Glutamatergic neuron (in vitro differentiated cells): Measurements from ENCODE around the gene ABCA3. TPM values are rescaled to one million over a fixed set of nuclear protein-coding genes. Genes with fewer than 3 reads are reported as not detected.

Source experiments
- DNase-seq: peaks from one replicate; pipeline ENCODE4 v3.0.0; 2022
- H3K27ac Mint-ChIP-seq: one replicate; pipeline ENCODE4 v1.8.0; 2020; ENCODE audit warnings: mild to moderate bottlenecking, mixed read lengths, inconsistent platforms; ENCODE audit not compliant: unreplicated experiment
- H3K27me3 Mint-ChIP-seq: one replicate; pipeline ENCODE4 v1.8.0; 2020; ENCODE audit warnings: mild to moderate bottlenecking, moderate library complexity, mixed read lengths, inconsistent platforms; ENCODE audit not compliant: unreplicated experiment
- H3K36me3 Mint-ChIP-seq: one replicate; pipeline ENCODE4 v1.8.0; 2020; ENCODE audit warnings: mild to moderate bottlenecking, mixed read lengths, inconsistent platforms; ENCODE audit not compliant: unreplicated experiment
- H3K4me1 Mint-ChIP-seq: one replicate; pipeline ENCODE4 v1.8.0; 2020; ENCODE audit warnings: mild to moderate bottlenecking, low read depth, mixed read lengths, inconsistent platforms; ENCODE audit not compliant: unreplicated experiment
- H3K4me3 Mint-ChIP-seq: one replicate; pipeline ENCODE4 v1.8.0; 2020; ENCODE audit warnings: mild to moderate bottlenecking, mixed read lengths, inconsistent platforms; ENCODE audit not compliant: unreplicated experiment
- H3K9me3 Mint-ChIP-seq: one replicate; pipeline ENCODE4 v1.8.0; 2020; ENCODE audit warnings: mild to moderate bottlenecking, moderate library complexity, mixed read lengths, inconsistent platforms; ENCODE audit not compliant: unreplicated experiment
- CTCF ChIP-seq: fragments of 200-600 bp; sonication (generic); IDR thresholded peaks from one replicate; pipeline ENCODE4 v1.5.0; 2021; ENCODE audit not compliant: partially characterized antibody, unreplicated experiment
- total RNA-seq: library from RNA; stranded (reverse); fragmentation: NEBNext Ultra II Directional; extraction: Animal tissue kit (Norgen Biotek cat#: 25700); gene quantifications from one replicate; pipeline ENCODE4 v1.2.1, GENCODE V29; 2021; ENCODE audit not compliant: unreplicated experiment

ABCA3 gene
- total RNA-seq, 1 donor from 2014 or later: 110 TPM

GRCh38 chr16:2295056-2295798 is 45.3 kb downstream of the ABCA3 start:
- Mint-ChIP-seq H3K4me1 (no peaks in the 10 kb centered on the region), H3K27ac (no peak overlapping the region), H3K9me3 (no peaks in the 10 kb centered on the region), H3K36me3 (no peaks in the 10 kb centered on the region), H3K27me3 (peaks cover 2% of the 10 kb centered on the region), H3K4me3 (no peak overlapping the region)
- no peak for TF ChIP-seq CTCF
- no peak for DNase-seq

- H3K27me3 Mint-ChIP-seq: peaks cover under 1% of the 10 kb centered on the region
- H3K4me1 Mint-ChIP-seq: no peaks in the 10 kb centered on the region
- H3K4me3 Mint-ChIP-seq: no peak overlapping the region
- H3K27ac Mint-ChIP-seq: no peak overlapping the region
- no peak for DNase-seq
- no peaks in the 10 kb centered on the region for H3K36me3 Mint-ChIP-seq
- peaks cover 6% of the 10 kb centered on the region for H3K9me3 Mint-ChIP-seq
- no peak for TF ChIP-seq CTCF
Measured at GRCh38 chr16:2292221-2292620, 48.3 kb downstream of the ABCA3 start.

GRCh38 chr16:2289282-2289681 is 51.2 kb downstream of the ABCA3 start:
- H3K4me3 Mint-ChIP-seq: no peak overlapping the region
- H3K4me1 Mint-ChIP-seq: no peaks in the 10 kb centered on the region
- H3K27ac Mint-ChIP-seq: no peak overlapping the region
- H3K27me3 Mint-ChIP-seq: no peaks in the 10 kb centered on the region
- no peak for TF ChIP-seq CTCF
- H3K36me3 Mint-ChIP-seq: no peaks in the 10 kb centered on the region
- no peak for DNase-seq
- H3K9me3 Mint-ChIP-seq: peaks cover 6% of the 10 kb centered on the region

- no peak for TF ChIP-seq CTCF
- H3K27me3 Mint-ChIP-seq: peaks cover 2% of the 10 kb centered on the region
- H3K27ac Mint-ChIP-seq: no peak overlapping the region
- no peak for DNase-seq
- H3K4me3 Mint-ChIP-seq: no peak overlapping the region
- peaks cover 1% of the 10 kb centered on the region for H3K4me1 Mint-ChIP-seq
- H3K9me3 Mint-ChIP-seq: peaks cover 6% of the 10 kb centered on the region
- peaks cover 2% of the 10 kb centered on the region for H3K36me3 Mint-ChIP-seq
Measured at GRCh38 chr16:2288726-2289125, 51.8 kb downstream of the ABCA3 start.

GRCh38 chr16:2287916-2288547 is 52.5 kb downstream of the ABCA3 start:
- no peak overlapping the region for H3K4me3 Mint-ChIP-seq
- H3K36me3 Mint-ChIP-seq: peaks cover 5% of the 10 kb centered on the region
- peaks cover 6% of the 10 kb centered on the region for H3K4me1 Mint-ChIP-seq
- no peak for DNase-seq
- no peak for TF ChIP-seq CTCF
- H3K9me3 Mint-ChIP-seq: peaks cover 7% of the 10 kb centered on the region
- H3K27ac Mint-ChIP-seq: no peak overlapping the region
- peaks cover 6% of the 10 kb centered on the region for H3K27me3 Mint-ChIP-seq
